Right atrium auricular region (tissue), 2 donors: ENCODE results near the gene MRTFB. TPM values are rescaled to one million over a fixed set of nuclear protein-coding genes. Genes with fewer than 3 reads are reported as not detected.

Experiments used
- DNase-seq: peaks from one replicate; pipeline ENCODE4 v3.0.0-alpha.2; 2019; ENCODE audit warnings: low spot score
- H3K27ac ChIP-seq, 2 donors: fragments of 200-600 bp; sonication (generic); 1 replicate in 1 of 2; 2 replicates in 1 of 2; pipeline ENCODE4 v1.5.1; 2016 to 2019
- H3K27me3 ChIP-seq, 2 donors: fragments of 200-600 bp; sonication (generic); one replicate each; pipeline versions ENCODE4 v1.5.1 to v1.6.0; 2017 to 2019
- H3K36me3 ChIP-seq: fragments of 200-600 bp; sonication (generic); one replicate; pipeline ENCODE4 v1.5.1; 2016
- H3K4me1 ChIP-seq, 2 donors: fragments of 200-600 bp; sonication (generic); one replicate each; pipeline versions ENCODE4 v1.5.1 to v1.6.0; 2017 to 2019
- H3K4me3 ChIP-seq, 2 donors: fragments of 200-600 bp; sonication (generic); 1 replicate in 1 of 2; 2 replicates in 1 of 2; pipeline ENCODE4 v1.5.1; 2017 to 2019; ENCODE audit warnings: mild to moderate bottlenecking in 1 of 2, moderate library complexity in 1 of 2
- H3K9me3 ChIP-seq, 2 donors: fragments of 200-600 bp; sonication (generic); one replicate each; pipeline ENCODE4 v1.5.1; 2019
- total RNA-seq, 2 donors: library from RNA; depleted of rRNA; stranded (reverse); fragments of >200 nt; gene quantifications; one replicate each; pipeline ENCODE4 v1.1.0, GENCODE V29; 2016
- TF ChIP-seq, protein P1 (sequence below), 2 donors: fragments of 200-600 bp; sonication (generic); IDR thresholded peaks; one replicate each; pipeline ENCODE4 v1.5.1; 2019; ENCODE audit warnings: antibody characterized with exemption in 2 of 2

MRTFB gene
- total RNA-seq, 2 donors from 2014 or later: 38.6 to 46.5 TPM

- Histone ChIP-seq H3K36me3 (no peaks in the 10 kb centered on the region), H3K27ac (peak overlapping the region in 1 of 2 donors; percentile 12), H3K9me3 (no peaks in the 10 kb centered on the region), H3K27me3 (no peaks in the 10 kb centered on the region), H3K4me1 (peaks cover 0 to 46% of the 10 kb centered on the region in 2 donors), H3K4me3 (no peak overlapping the region)
- TF ChIP-seq, protein P1, sequence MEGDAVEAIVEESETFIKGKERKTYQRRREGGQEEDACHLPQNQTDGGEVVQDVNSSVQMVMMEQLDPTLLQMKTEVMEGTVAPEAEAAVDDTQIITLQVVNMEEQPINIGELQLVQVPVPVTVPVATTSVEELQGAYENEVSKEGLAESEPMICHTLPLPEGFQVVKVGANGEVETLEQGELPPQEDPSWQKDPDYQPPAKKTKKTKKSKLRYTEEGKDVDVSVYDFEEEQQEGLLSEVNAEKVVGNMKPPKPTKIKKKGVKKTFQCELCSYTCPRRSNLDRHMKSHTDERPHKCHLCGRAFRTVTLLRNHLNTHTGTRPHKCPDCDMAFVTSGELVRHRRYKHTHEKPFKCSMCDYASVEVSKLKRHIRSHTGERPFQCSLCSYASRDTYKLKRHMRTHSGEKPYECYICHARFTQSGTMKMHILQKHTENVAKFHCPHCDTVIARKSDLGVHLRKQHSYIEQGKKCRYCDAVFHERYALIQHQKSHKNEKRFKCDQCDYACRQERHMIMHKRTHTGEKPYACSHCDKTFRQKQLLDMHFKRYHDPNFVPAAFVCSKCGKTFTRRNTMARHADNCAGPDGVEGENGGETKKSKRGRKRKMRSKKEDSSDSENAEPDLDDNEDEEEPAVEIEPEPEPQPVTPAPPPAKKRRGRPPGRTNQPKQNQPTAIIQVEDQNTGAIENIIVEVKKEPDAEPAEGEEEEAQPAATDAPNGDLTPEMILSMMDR (IDR thresholded peaks at IDR 0.05): no peak
- no peak for DNase-seq
Measured at GRCh38 chr16:14102925-14103720, 32.0 kb downstream of the MRTFB start.

GRCh38 chr16:14104066-14104465 is 32.9 kb downstream of the MRTFB start:
- Histone ChIP-seq H3K27ac (no peak overlapping the region), H3K4me3 (no peak overlapping the region), H3K4me1 (peaks cover 0 to 50% of the 10 kb centered on the region in 2 donors), H3K36me3 (no peaks in the 10 kb centered on the region), H3K9me3 (no peaks in the 10 kb centered on the region), H3K27me3 (no peaks in the 10 kb centered on the region)
- DNase-seq: no peak
- TF ChIP-seq, protein P1 (IDR thresholded peaks at IDR 0.05): no peak

- no peaks in the 10 kb centered on the region for H3K27me3 ChIP-seq
- peaks cover 0 to 68% of the 10 kb centered on the region in 2 donors for H3K4me1 ChIP-seq
Measured at GRCh38 chr16:14105760-14106375, 34.7 kb downstream of the MRTFB start.

GRCh38 chr16:14106457-14106856 is 35.3 kb downstream of the MRTFB start:
- no peak for DNase-seq
- no peaks in the 10 kb centered on the region for H3K27me3 ChIP-seq
- H3K36me3 ChIP-seq: no peaks in the 10 kb centered on the region
- TF ChIP-seq, protein P1 (IDR thresholded peaks at IDR 0.05): no peak
- H3K27ac ChIP-seq: no peak overlapping the region
- no peak overlapping the region for H3K4me3 ChIP-seq
- no peaks in the 10 kb centered on the region for H3K9me3 ChIP-seq
- H3K4me1 ChIP-seq: peaks cover 0 to 69% of the 10 kb centered on the region in 2 donors

More at GRCh38 chr16:14105760-14106375, 34.7 kb downstream of the MRTFB start:
- TF ChIP-seq, protein P1 (IDR thresholded peaks at IDR 0.05): no peak
- H3K36me3 ChIP-seq: no peaks in the 10 kb centered on the region
- H3K27ac ChIP-seq: no peak overlapping the region
- DNase-seq: no peak
- H3K4me3 ChIP-seq: no peak overlapping the region
- no peaks in the 10 kb centered on the region for H3K9me3 ChIP-seq

- Histone ChIP-seq H3K4me3 (no peak overlapping the region), H3K9me3 (no peaks in the 10 kb centered on the region), H3K4me1 (peaks cover 0 to 69% of the 10 kb centered on the region in 2 donors), H3K27ac (no peak overlapping the region), H3K36me3 (no peaks in the 10 kb centered on the region), H3K27me3 (no peaks in the 10 kb centered on the region)
- TF ChIP-seq, protein P1 (IDR thresholded peaks at IDR 0.05): no peak
- DNase-seq: no peak
Measured at GRCh38 chr16:14106961-14107360, 35.8 kb downstream of the MRTFB start.
